HL-60 (cell line): ENCODE data around the gene EPN2.

Source experiments
- DNase-seq, 2 experiments: peaks; one replicate each; pipeline ENCODE4 v3.0.0-alpha.2; 2010 to 2020; ENCODE audit warnings: low read depth in 1 of 2, low spot score in 1 of 2
- H3K27ac ChIP-seq: fragments of 250-450 bp; sonication (Bioruptor Pico); replicated peaks from 2 replicates; pipeline ENCODE4 v1.5.1; 2020; ENCODE audit warnings: mild to moderate bottlenecking, moderate library complexity
- H3K27me3 ChIP-seq: fragments of 250-450 bp; sonication (Bioruptor Pico); 2 replicates; pipeline ENCODE4 v1.5.1; 2021; ENCODE audit warnings: mild to moderate bottlenecking, moderate library complexity; ENCODE audit not compliant: insufficient read depth, poor library complexity, severe bottlenecking
- H3K4me3 ChIP-seq: replicated peaks from 2 replicates; pipeline ENCODE4 v1.5.1; 2011; ENCODE audit warnings: mild to moderate bottlenecking, control low read depth, low read length; ENCODE audit not compliant: insufficient read depth
- GABPA ChIP-seq: IDR thresholded peaks from 2 replicates; pipeline ENCODE4 v1.6.1; 2012; ENCODE audit warnings: low read depth
- POLR2AphosphoS5 ChIP-seq: IDR thresholded peaks from 2 replicates; pipeline ENCODE4 v1.6.1; 2012; ENCODE audit warnings: low read depth
- SPI1 ChIP-seq: IDR thresholded peaks from 2 replicates; pipeline ENCODE4 v1.6.1; 2012; ENCODE audit warnings: low read depth, mild to moderate bottlenecking, borderline replicate concordance
- TF ChIP-seq, protein P1 (sequence below): IDR thresholded peaks from one replicate; pipeline ENCODE4 v1.5.1; 2011; ENCODE audit warnings: low read length, control low read depth, inconsistent platforms; ENCODE audit not compliant: insufficient read depth
- TF ChIP-seq, protein P2 (sequence below): IDR thresholded peaks from 2 replicates; pipeline ENCODE4 v1.6.1; 2012; ENCODE audit warnings: low read depth; ENCODE audit not compliant: insufficient replicate concordance

Gene EPN2

DNA sequence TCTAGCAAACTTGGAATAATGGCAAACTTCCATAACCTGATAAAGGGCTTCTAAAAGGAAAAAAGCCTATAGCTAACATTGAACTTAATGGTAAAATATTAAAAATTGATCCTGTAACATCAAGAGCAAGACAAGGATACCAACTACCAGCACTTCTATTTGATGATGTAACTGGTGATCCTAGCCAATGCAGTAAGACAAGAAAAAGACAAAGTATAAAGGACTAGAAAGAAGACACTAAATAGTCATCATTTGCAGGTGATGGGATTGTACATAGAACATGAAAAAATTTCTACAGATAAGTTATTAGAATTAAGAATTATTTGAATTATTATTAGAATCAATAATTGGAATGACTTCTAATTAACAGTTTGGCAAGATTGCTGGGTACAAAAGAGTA is 88.4 kb downstream of the EPN2 start:
- TF ChIP-seq SPI1 (no peak), GABPA (no peak), POLR2AphosphoS5 (no peak)
- TF ChIP-seq, protein P1, sequence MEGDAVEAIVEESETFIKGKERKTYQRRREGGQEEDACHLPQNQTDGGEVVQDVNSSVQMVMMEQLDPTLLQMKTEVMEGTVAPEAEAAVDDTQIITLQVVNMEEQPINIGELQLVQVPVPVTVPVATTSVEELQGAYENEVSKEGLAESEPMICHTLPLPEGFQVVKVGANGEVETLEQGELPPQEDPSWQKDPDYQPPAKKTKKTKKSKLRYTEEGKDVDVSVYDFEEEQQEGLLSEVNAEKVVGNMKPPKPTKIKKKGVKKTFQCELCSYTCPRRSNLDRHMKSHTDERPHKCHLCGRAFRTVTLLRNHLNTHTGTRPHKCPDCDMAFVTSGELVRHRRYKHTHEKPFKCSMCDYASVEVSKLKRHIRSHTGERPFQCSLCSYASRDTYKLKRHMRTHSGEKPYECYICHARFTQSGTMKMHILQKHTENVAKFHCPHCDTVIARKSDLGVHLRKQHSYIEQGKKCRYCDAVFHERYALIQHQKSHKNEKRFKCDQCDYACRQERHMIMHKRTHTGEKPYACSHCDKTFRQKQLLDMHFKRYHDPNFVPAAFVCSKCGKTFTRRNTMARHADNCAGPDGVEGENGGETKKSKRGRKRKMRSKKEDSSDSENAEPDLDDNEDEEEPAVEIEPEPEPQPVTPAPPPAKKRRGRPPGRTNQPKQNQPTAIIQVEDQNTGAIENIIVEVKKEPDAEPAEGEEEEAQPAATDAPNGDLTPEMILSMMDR = no peak
- TF ChIP-seq, protein P2, sequence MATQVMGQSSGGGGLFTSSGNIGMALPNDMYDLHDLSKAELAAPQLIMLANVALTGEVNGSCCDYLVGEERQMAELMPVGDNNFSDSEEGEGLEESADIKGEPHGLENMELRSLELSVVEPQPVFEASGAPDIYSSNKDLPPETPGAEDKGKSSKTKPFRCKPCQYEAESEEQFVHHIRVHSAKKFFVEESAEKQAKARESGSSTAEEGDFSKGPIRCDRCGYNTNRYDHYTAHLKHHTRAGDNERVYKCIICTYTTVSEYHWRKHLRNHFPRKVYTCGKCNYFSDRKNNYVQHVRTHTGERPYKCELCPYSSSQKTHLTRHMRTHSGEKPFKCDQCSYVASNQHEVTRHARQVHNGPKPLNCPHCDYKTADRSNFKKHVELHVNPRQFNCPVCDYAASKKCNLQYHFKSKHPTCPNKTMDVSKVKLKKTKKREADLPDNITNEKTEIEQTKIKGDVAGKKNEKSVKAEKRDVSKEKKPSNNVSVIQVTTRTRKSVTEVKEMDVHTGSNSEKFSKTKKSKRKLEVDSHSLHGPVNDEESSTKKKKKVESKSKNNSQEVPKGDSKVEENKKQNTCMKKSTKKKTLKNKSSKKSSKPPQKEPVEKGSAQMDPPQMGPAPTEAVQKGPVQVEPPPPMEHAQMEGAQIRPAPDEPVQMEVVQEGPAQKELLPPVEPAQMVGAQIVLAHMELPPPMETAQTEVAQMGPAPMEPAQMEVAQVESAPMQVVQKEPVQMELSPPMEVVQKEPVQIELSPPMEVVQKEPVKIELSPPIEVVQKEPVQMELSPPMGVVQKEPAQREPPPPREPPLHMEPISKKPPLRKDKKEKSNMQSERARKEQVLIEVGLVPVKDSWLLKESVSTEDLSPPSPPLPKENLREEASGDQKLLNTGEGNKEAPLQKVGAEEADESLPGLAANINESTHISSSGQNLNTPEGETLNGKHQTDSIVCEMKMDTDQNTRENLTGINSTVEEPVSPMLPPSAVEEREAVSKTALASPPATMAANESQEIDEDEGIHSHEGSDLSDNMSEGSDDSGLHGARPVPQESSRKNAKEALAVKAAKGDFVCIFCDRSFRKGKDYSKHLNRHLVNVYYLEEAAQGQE = no peak
- H3K27ac ChIP-seq = no peak overlapping the region
- H3K27me3 ChIP-seq = no peaks in the 10 kb centered on the region
- no peak overlapping the region for H3K4me3 ChIP-seq
- no peak for DNase-seq

DNA sequence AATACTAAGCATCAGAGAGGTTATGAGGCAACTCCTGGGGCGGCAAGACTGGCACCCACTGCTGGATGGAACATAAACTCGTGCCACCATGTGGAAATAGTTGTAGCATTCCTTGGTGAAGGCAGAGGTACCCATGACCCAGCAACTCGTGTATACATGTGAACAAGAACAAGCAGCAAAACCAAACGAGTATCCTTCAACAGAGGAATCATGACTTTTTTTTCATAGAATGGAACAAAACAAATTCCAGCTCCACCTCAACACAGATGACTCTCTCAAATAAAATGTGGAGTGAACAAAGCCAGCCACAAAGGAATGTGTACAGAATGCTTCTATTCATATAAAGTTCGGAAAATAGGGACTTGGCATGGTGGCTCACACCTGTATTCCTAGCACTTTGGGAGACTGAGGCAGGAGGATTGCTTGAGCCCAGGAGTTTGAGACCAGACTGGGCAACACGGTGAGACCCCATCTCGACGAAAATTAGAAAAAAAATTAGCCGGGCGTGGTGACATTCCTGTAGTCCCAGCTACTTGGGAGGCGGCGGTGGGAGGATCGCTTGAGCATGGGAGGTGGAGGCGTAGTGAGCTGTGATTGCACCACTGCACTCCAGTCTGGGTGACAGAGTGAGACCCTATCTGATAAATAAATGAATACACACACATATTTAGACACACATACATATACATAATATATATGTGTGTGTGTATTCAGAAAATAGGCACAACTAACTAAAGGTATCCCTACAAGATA is 90.0 kb downstream of the EPN2 start:
- DNase-seq = no peak
- Histone ChIP-seq H3K27me3 (no peaks in the 10 kb centered on the region), H3K27ac (no peak overlapping the region), H3K4me3 (no peak overlapping the region)
- TF ChIP-seq GABPA (no peak), POLR2AphosphoS5 (no peak), SPI1 (no peak)
- TF ChIP-seq, protein P1 = no peak
- TF ChIP-seq, protein P2 = no peak

DNA sequence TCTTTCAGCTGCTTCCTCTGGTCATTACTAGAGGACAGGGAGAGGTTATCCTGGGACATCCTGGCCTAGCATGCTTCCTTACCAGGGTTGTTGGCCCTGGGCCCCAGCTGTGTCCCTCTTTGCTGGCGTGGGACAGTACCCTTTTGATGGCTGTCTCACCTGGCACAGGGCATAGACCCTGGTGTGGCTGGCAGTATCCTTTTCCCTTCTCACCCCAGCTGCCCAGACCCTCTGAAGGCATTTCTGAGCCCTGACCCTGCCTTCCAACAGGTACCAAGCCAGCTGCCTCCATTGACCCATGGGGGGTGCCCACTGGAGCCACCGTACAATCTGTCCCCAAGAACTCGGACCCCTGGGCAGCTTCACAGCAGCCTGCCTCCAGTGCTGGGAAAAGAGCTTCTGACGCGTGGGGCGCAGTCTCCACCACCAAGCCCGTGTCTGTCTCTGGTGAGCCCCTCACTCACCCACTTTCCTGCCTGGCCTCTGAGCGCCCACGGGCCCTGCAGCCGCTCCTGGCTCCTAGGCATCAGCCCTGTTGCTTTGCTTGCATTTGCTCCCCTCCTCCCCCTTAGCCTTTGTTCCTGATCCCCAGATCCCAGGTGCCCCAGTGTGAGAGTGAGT is 91.4 kb downstream of the EPN2 start:
- Histone ChIP-seq H3K27me3 (no peaks in the 10 kb centered on the region), H3K4me3 (no peak overlapping the region), H3K27ac (no peak overlapping the region)
- TF ChIP-seq GABPA (no peak), SPI1 (no peak), POLR2AphosphoS5 (no peak)
- TF ChIP-seq, protein P1 = no peak
- TF ChIP-seq, protein P2 = no peak
- DNase-seq = no peak
